HepG2 (cell line): Measurements from ENCODE around the gene DUSP22. TPM values are rescaled to one million over a fixed set of nuclear protein-coding genes. Genes with fewer than 3 reads are reported as not detected.

Experiments used
- ATAC-seq: fragments of 200-7000 bp; cut with Tn5 transposase; 3 replicates; pipeline ENCODE4 v1.9.1; 2020; ENCODE audit warnings: mild to moderate bottlenecking, moderate library complexity
- BruUV-seq: library from RNA; stranded (reverse); fragments of 400-500 nt; replicated peaks from 2 replicates; lab custom pipeline; 2021; lab: Mats Ljungman, UMichigan
- CTCF ChIA-PET: fragments of 300-600 bp; formaldehyde crosslinking; extraction: SDS; loops from one replicate; lab custom pipeline; 2021; ENCODE audit warnings: low total read pairs, inconsistent platforms, low intra/inter-chr PET ratio; lab: Yijun Ruan, JAX
- POLR2A ChIA-PET: fragments of 350-600 bp; sonication (Branson Sonifier 250); formaldehyde crosslinking; loops from one replicate; lab custom pipeline; 2020; ENCODE audit warnings: antibody characterized with exemption, inconsistent platforms; lab: Yijun Ruan, JAX
- DNase-seq: peaks from one replicate; pipeline ENCODE4 v3.0.0-alpha.2; 2015; ENCODE audit warnings: low spot score
- FAIRE-seq: peaks from 3 replicates; lab custom pipeline; 2011; peaks lifted over from hg19 to GRCh38; lab: Jason Lieb, UNC
- H2AFZ ChIP-seq: one replicate; pipeline ENCODE4 v1.6.1; 2011; ENCODE audit warnings: low read length, inconsistent platforms
- H3K27ac ChIP-seq: fragments of 300-600 bp; 3 replicates; pipeline ENCODE4 v1.8.0; 2011; ENCODE audit warnings: mixed run types, mild to moderate bottlenecking, mixed read lengths, low read length, inconsistent platforms; ENCODE audit not compliant: insufficient read depth; ENCODE audit errors: extremely low read length
- H3K27me3 ChIP-seq, 2 experiments: fragments of 200-600 bp in 1 of 2; 2 replicates in 1 of 2; 3 replicates in 1 of 2; pipeline versions ENCODE4 v1.6.0 to v1.8.0; 2011; ENCODE audit warnings: low read length in 2 of 2, mild to moderate bottlenecking in 2 of 2, moderate library complexity in 2 of 2, inconsistent platforms in 1 of 2; ENCODE audit not compliant: insufficient read depth in 2 of 2, control insufficient read depth in 1 of 2
- H3K36me3 ChIP-seq, 2 experiments: fragments of 200-600 bp in 1 of 2; replicated peaks in 1 of 2; 2 replicates in 1 of 2; 3 replicates in 1 of 2; pipeline versions ENCODE4 v1.5.1 to v1.8.0; 2011; ENCODE audit warnings: low read length in 2 of 2, inconsistent platforms in 1 of 2; ENCODE audit not compliant: insufficient read depth in 2 of 2, control insufficient read depth in 1 of 2
- H3K4me1 ChIP-seq: 2 replicates; pipeline ENCODE4 v1.5.1; 2012; ENCODE audit warnings: low read length, inconsistent platforms; ENCODE audit not compliant: insufficient read depth
- H3K4me2 ChIP-seq: 2 replicates; pipeline ENCODE4 v1.6.0; 2011; ENCODE audit warnings: low read depth, low read length, inconsistent platforms
- H3K4me3 ChIP-seq, 3 experiments: fragments of 200-600 bp in 1 of 3; sonication (generic), shearing (Covaris generic) in 1 of 3; replicated peaks in 1 of 3; 2 replicates each; pipeline ENCODE4 v1.5.1; 2011 to 2016; ENCODE audit warnings: low read length in 3 of 3, inconsistent platforms in 2 of 3, low read depth in 2 of 3, mild to moderate bottlenecking in 2 of 3, control low read depth in 1 of 3, mixed read lengths in 1 of 3; ENCODE audit not compliant: insufficient read depth in 1 of 3
- H3K79me2 ChIP-seq: one replicate; pipeline ENCODE4 v1.6.1; 2011; ENCODE audit warnings: low read length, inconsistent platforms; ENCODE audit not compliant: insufficient read depth
- H3K9ac ChIP-seq: 2 replicates; pipeline ENCODE4 v1.6.0; 2011; ENCODE audit warnings: mild to moderate bottlenecking, low read depth, low read length, inconsistent platforms; ENCODE audit not compliant: insufficient read depth
- H3K9me3 ChIP-seq: 2 replicates; pipeline ENCODE4 v1.5.1; 2012; ENCODE audit warnings: mild to moderate bottlenecking, low read length
- H4K20me1 ChIP-seq: 2 replicates; pipeline ENCODE4 v1.6.0; 2011; ENCODE audit warnings: inconsistent platforms, mild to moderate bottlenecking, low read length, moderate library complexity; ENCODE audit not compliant: insufficient read depth
- GMEB2 ChIP-seq: IDR thresholded peaks from 2 replicates; pipeline ENCODE4 v1.6.1; 2016; ENCODE audit warnings: missing biosample characterization, missing genetic modification reagents, low read depth
- MTF1 ChIP-seq: sonication (generic); formaldehyde crosslinking; IDR thresholded peaks from 2 replicates; pipeline ENCODE4 v1.5.0; 2020; ENCODE audit warnings: missing genetic modification reagents
- NAIF1 ChIP-seq: sonication (generic); formaldehyde crosslinking; IDR thresholded peaks from 2 replicates; pipeline ENCODE4 v1.5.0; 2020; ENCODE audit warnings: mild to moderate bottlenecking, missing genetic modification reagents, borderline replicate concordance
- NCOA2 ChIP-seq: sonication (generic); formaldehyde crosslinking; IDR thresholded peaks from 2 replicates; pipeline ENCODE4 v1.8.0; 2022; ENCODE audit warnings: inconsistent platforms
- NFIC ChIP-seq: IDR thresholded peaks from 2 replicates; pipeline ENCODE4 v1.6.1; 2012; ENCODE audit warnings: mild to moderate bottlenecking, low read length, inconsistent platforms
- NFKBIZ ChIP-seq: IDR thresholded peaks from 2 replicates; pipeline ENCODE4 v1.6.1; 2018; ENCODE audit warnings: missing genetic modification reagents, missing compliant biosample characterization
- PRDM10 ChIP-seq: sonication (generic); formaldehyde crosslinking; IDR thresholded peaks from 2 replicates; pipeline ENCODE4 v1.4.0; 2020; ENCODE audit warnings: low read depth, missing genetic modification reagents
- RARG ChIP-seq: sonication (generic); formaldehyde crosslinking; IDR thresholded peaks from 2 replicates; pipeline ENCODE4 v1.4.0; 2020; ENCODE audit warnings: low read depth, mild to moderate bottlenecking, missing genetic modification reagents
- REXO4 ChIP-seq: sonication (generic); formaldehyde crosslinking; IDR thresholded peaks from 2 replicates; pipeline ENCODE4 v1.8.0; 2022; ENCODE audit warnings: missing genetic modification reagents, mild to moderate bottlenecking, borderline replicate concordance
- RXRA ChIP-seq: sonication (generic); formaldehyde crosslinking; IDR thresholded peaks from 2 replicates; pipeline ENCODE4 v1.5.1; 2020; ENCODE audit warnings: missing genetic modification reagents
- SMAD3 ChIP-seq: sonication (generic); formaldehyde crosslinking; IDR thresholded peaks from 2 replicates; pipeline ENCODE4 v1.4.0; 2020; ENCODE audit warnings: missing genetic modification reagents
- SMARCC2 ChIP-seq: fragments of 450-650 bp; IDR thresholded peaks from 2 replicates; pipeline ENCODE4 v1.6.1; 2017; ENCODE audit warnings: antibody characterized with exemption, mild to moderate bottlenecking
- WIZ ChIP-seq: sonication (generic); formaldehyde crosslinking; IDR thresholded peaks from 2 replicates; pipeline ENCODE4 v1.5.1; 2020; ENCODE audit warnings: mild to moderate bottlenecking, missing genetic modification reagents
- XRCC5 ChIP-seq: fragments of 200-400 bp; formaldehyde crosslinking; optimal IDR thresholded peaks from 2 replicates; pipeline ENCODE3; 2017; ENCODE audit warnings: mild to moderate bottlenecking, low read length
- ZNF138 ChIP-seq: sonication (generic); formaldehyde crosslinking; IDR thresholded peaks from 2 replicates; pipeline ENCODE4 v1.5.0; 2020; ENCODE audit warnings: mild to moderate bottlenecking, low read depth, missing genetic modification reagents
- ZNF432 ChIP-seq: sonication (generic); formaldehyde crosslinking; IDR thresholded peaks from 2 replicates; pipeline ENCODE4 v1.5.0; 2020; ENCODE audit warnings: missing genetic modification reagents, mild to moderate bottlenecking, borderline replicate concordance
- ZNF879 ChIP-seq: sonication (generic); formaldehyde crosslinking; IDR thresholded peaks from 2 replicates; pipeline ENCODE4 v1.8.1; 2023; ENCODE audit warnings: missing genetic modification reagents
- WGBS: methylation state at CpG from one replicate; pipeline ENCODE4 v1.1.6; 2017; ENCODE audit warnings: low lambda C conversion rate; 5-methylcytosine and 5-hydroxymethylcytosine counted together
- in situ Hi-C: cut with HindIII; loops from 2 replicates; pipeline ENCODE4 v1.10.0; 2017; ENCODE audit warnings: low pct_unique_long_range_greater_than_20kb; ENCODE audit not compliant: extremely low pct_ligation_motif_present
- intact Hi-C: fragments of 100-400 bp; cut with micrococcal nuclease; formaldehyde crosslinking; loops from one replicate; pipeline ENCODE4 v1.10.0; 2022; ENCODE audit not compliant: unreplicated experiment
- polyA plus RNA-seq, 8 experiments: library from polyadenylated mRNA; depleted of rRNA in 3 of 8; stranded (reverse) in 7 of 8; unstranded in 1 of 8; fragments of >200 nt; fragmentation: Illumina TruSeq in 4 of 8; extraction: Trizol in 4 of 8; gene quantifications; 2 replicates each; pipeline versions ENCODE4 v1.2.1 to v1.2.3, GENCODE V29; 2011 to 2016; ENCODE audit warnings: low read depth in 4 of 8, missing spikeins in 1 of 8, mixed read lengths in 1 of 8; ENCODE audit not compliant: insufficient read depth in 1 of 8
- total RNA-seq, 5 experiments: library from RNA; depleted of rRNA; stranded (reverse); fragments of >200 nt; fragmentation: Illumina TruSeq; extraction: Trizol; gene quantifications; 2 replicates each; pipeline ENCODE4 v1.2.3, GENCODE V29; 2016; ENCODE audit warnings: low read depth in 1 of 5

Gene DUSP22
- total and polyA plus RNA-seq, 2 of the 13 experiments (the other 11 are each of a cell fraction or from before 2014, with no cell fraction given), result 20.2 to 32.8 TPM

GRCh38 chr6:345747-346385 lies 53.6 kb downstream of the DUSP22 start:
- no peak for TF ChIP-seq GMEB2 (CRISPR knock-in tag)
- TF ChIP-seq SMAD3 (CRISPR knock-in tag), result no peak
- no peak for TF ChIP-seq REXO4
- TF ChIP-seq WIZ (CRISPR knock-in tag), result no peak
- no peak for TF ChIP-seq RXRA (CRISPR knock-in tag)
- no peak for TF ChIP-seq SMARCC2
- no peak for TF ChIP-seq ZNF432 (CRISPR knock-in tag)
- TF ChIP-seq NCOA2 (CRISPR knock-in tag), result no peak
- TF ChIP-seq XRCC5, result no peak
- TF ChIP-seq ZNF138 (CRISPR knock-in tag), result no peak
- no peak for TF ChIP-seq NFIC
- TF ChIP-seq PRDM10 (CRISPR knock-in tag), result no peak
- TF ChIP-seq NAIF1 (CRISPR knock-in tag), result no peak
- TF ChIP-seq MTF1 (CRISPR knock-in tag), result no peak
- no peak for TF ChIP-seq ZNF879
- TF ChIP-seq RARG (CRISPR knock-in tag), result no peak
- TF ChIP-seq NFKBIZ (CRISPR knock-in tag), result no peak
- TF ChIP-seq, all 625 proteins: peak for 0
- ChIA-PET CTCF (no interaction called here), POLR2A (no interaction called here)
- no TSS peak for BruUV-seq
- no peak for DNase-seq
- H3K4me1 ChIP-seq, result no peaks in the 10 kb centered on the region
- peaks cover 0 to 1% of the 10 kb centered on the region in 2 experiments; a peak in 2 of 5 replicates for H3K36me3 ChIP-seq
- intact Hi-C loops (no loop called here), in situ Hi-C loops (no loop called here)
- no peak for FAIRE-seq
- no peaks in the 10 kb centered on the region for H3K79me2 ChIP-seq
- 81% methylated on average over 17 of the region's 17 CpGs for WGBS
- H2AFZ ChIP-seq, result no peak overlapping the region
- no peak for ATAC-seq
- H3K27ac ChIP-seq, result no peak overlapping the region
- H3K9ac ChIP-seq, result no peak overlapping the region
- no peaks in the 10 kb centered on the region for H3K27me3 ChIP-seq
- no peak overlapping the region for H3K4me2 ChIP-seq
- H4K20me1 ChIP-seq, result no peaks in the 10 kb centered on the region
- no peaks in the 10 kb centered on the region for H3K9me3 ChIP-seq
- no peak overlapping the region for H3K4me3 ChIP-seq
